Hematopoietic multipotent progenitor cell treated with erythropoietin and hydrocortisone succinate and interleukin-3 and kit ligand, for 15 days (in vitro differentiated cells): Measurements from ENCODE around the gene PRKCE.

Source experiments
- DNase-seq: peaks from one replicate; pipeline ENCODE4 v3.0.0-alpha.2; 2015; ENCODE audit warnings: low spot score

PRKCE gene

DNA sequence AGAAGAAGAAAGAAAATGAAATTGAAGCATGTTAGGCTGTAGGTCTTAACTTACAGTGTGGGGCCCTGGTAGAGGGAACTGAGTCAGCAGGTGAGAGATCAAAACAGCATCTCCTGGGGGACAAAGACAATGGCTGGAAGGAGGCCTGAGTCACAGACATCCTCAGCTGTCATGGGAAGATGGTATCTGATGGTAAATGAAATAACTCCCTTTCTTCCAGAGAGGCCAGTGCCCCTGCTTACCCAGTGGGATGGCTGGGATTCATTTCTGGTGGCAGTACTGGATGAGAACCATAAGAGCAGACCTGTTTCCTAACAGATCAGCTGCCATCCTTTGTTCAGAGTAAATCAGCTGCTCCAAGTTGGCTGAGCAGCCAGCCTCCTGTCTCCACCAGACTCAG is 394.4 kb downstream of the PRKCE start:
- no peak for DNase-seq

GRCh38 chr2:46047290-46047689 is 395.8 kb downstream of the PRKCE start:
- DNase-seq = no peak

DNA sequence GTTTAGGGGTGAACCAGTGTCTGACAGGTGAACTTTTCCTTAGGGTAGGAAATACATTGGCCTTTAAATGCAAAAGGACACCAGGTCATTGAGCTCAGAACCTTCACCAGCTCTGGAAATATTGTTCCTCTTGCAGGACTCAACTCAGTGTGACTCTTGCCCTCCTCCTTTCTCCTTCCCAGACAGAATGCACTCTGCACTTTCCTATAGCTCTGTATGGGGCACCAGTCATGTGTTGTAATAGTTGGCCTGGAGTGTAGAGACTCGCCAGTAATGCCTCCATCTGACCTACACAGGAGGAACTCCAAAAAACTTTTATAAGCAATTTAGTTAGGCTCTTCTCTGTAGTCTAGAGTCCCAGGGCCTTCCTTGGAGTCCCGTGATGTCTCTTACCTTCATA is 397.2 kb downstream of the PRKCE start:
- DNase-seq = no peak

GRCh38 chr2:46050027-46050426 is 398.6 kb downstream of the PRKCE start:
- no peak for DNase-seq

DNA sequence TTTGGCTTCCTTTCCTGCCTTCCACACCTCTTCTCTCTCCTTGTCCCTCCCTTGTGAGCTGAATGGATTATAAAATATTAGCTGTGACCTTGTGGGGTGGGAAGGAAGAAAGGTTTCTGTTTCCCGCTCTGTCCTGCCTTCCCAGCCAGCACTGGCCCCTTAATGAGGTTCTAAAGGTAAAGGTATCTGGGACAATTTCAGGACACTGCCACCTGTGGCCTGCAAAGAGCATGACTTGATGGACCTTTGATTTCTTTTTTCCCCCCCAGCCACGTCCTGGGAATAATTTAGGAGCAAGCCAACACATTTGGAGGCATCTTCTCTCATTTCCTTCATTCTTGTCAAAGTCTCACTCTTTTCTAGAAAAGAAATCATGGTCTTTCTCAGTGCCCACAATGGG is 399.0 kb downstream of the PRKCE start:
- DNase-seq = no peak

- DNase-seq = no peak
Observed at GRCh38 chr2:46051085-46051484, 399.6 kb downstream of the PRKCE start.

DNA sequence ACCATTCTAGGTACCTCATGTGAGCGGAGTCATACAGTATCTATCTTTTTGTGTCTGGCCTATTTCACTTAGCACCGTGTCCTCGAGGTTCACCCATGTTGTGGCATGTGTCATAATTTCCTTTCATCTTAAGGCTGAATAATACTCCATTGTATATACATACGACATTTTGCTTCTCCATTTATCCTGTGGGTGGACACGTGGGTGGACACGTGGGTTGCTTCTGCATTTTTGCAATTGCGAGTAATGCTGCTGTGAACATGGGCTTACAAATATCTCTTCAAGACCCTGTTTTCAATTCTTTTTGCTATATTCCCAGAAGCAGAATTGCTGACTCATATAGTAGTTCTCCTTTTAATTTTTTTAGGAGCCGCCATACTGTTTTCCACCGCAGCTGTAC is 402.1 kb downstream of the PRKCE start:
- DNase-seq = no peak

GRCh38 chr2:46056541-46056940 is 405.1 kb downstream of the PRKCE start:
- no peak for DNase-seq

DNA sequence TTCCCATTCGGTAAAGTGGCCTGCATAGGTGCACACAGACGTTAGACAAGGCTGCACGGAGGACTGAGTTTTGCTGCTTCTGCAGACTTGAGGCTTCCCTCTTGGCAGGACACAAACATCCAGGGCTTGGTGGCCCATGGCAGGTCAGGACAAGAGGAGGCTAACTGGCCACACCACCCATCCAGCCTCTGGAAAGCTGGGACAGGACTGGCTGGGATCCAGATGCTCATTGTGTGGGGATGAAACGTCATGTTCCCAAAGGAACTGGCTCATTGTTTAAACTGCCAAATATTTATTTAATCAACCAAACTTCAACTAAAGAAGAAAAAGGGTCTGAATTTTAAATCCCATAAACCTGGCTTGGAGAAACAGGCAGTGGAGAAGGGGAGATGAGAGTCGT is 406.7 kb downstream of the PRKCE start:
- no peak for DNase-seq

DNA sequence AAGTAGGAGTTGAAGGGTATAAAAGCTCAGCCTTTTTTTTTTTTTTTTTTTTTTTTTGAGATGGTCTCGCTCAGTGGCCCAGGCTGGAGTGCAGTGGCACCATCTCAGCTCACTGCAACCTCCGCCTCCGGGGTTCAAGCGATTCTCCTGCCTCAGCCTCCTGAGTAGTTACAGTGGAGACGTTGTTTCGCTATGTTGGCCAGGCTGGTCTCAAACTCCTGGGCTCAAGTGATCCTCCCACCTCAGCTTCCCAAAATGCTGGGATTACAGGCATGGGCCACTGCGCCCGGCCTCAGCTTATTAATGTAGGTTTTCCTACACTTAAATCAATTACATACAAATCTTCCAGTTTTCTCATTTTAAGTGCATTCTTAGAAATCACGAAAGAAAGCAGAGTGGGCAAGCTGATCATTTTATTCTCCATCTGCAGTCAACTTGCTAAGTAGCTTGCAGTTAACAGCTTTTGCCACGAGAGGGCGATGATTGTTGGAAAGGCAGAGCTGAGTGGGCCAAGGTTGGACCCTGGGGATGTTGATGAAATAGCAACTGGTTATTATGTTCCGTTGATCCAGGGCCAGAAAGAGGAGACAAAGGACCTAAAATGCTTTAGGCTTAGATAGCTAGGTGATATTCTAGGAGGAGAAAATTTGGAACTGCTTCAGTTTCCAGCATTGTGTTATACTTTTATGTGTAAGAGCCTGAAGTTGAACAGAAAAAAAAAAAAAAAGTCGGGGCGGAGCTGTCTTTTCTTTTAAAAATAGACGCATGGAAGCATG is 411.4 kb downstream of the PRKCE start:
- DNase-seq = peak; percentile 55

DNA sequence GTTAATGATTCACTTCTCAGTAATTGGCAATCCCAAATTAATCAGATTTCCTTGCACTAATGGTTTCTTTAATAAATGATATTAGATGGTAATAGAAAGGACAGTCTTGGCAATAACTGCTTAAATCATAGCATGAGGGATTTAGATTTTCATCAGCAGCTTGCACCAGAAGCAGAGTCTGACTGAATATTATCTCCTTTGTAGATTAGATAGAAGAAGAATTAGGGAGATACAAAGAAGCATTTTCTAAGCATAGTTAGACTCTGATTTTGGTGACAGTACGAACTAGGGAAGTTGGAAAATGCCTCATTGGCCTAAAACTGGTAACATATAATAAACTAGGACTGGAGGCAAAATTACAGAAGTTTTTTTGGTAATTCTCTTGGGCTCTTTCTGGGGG is 412.9 kb downstream of the PRKCE start:
- DNase-seq = no peak

- DNase-seq = no peak
Observed at GRCh38 chr2:46065152-46065551, 413.7 kb downstream of the PRKCE start.

DNA sequence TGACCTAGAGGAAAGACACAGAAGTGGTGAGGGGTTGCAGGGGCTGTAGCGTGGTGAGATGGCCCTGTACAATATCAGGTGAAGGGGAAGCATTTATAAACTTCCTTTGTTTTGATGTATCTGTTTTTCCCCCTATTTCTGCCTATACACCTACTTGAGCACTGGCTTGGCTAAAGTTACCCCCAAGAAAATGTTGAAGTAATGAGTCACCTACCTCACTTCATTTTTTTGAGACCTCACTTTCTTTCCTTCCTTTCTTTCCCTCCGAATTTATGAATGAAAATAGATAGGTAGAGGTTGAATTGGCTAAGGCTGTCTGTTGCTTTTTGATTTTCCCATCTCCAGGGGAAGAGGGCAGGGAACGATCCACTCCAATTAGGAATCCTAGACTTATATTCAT is 414.6 kb downstream of the PRKCE start:
- DNase-seq = no peak

GRCh38 chr2:46066601-46067000 is 415.1 kb downstream of the PRKCE start:
- no peak for DNase-seq

GRCh38 chr2:46067062-46067461 is 415.6 kb downstream of the PRKCE start:
- DNase-seq = no peak

- no peak for DNase-seq
Observed at GRCh38 chr2:46067501-46068305, 416.2 kb downstream of the PRKCE start.

DNA sequence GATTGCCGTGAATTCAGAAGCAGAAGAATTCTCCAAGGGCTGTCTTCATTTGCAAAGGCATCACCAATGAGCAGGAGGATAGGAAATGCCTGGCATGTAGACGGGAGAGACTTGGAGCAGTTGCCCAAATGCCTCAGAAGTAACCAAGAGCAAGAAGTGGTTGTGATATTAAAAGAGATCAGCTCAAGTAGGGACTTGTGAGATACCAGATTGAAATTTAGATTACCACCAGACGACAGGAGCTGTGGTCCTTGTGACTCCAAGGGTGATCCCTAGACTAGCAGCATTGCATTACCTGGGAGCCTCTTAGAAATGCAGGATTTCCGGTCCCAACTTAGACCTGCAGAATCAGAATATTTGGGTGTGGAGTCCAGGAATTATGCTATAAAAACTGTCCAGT is 417.2 kb downstream of the PRKCE start:
- DNase-seq = no peak

GRCh38 chr2:46071074-46071473 is 419.6 kb downstream of the PRKCE start:
- no peak for DNase-seq

- no peak for DNase-seq
Observed at GRCh38 chr2:46072101-46072820, 420.8 kb downstream of the PRKCE start.

GRCh38 chr2:46073540-46074046 is 422.1 kb downstream of the PRKCE start:
- DNase-seq = no peak

DNA sequence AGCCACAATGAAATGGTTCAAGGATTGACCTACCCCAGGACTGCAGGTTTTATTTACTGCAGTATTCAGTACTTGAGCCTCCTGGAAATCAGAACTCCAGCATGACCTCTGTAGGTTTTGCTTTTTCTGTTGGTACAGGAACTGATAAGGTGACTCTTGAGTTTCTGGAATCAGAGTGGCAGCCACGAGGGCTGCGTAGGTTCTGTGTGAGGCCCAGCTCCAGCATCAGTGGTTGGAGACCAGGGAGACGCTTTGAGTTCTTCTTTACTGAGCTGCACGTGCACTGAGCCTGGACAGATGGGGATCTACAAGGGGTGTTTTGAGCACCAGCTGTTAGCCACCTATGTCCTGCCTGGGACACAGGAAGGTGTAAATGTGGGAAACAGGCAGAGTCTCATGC is 423.0 kb downstream of the PRKCE start:
- no peak for DNase-seq

GRCh38 chr2:46075848-46076247 is 424.4 kb downstream of the PRKCE start:
- DNase-seq = no peak

DNA sequence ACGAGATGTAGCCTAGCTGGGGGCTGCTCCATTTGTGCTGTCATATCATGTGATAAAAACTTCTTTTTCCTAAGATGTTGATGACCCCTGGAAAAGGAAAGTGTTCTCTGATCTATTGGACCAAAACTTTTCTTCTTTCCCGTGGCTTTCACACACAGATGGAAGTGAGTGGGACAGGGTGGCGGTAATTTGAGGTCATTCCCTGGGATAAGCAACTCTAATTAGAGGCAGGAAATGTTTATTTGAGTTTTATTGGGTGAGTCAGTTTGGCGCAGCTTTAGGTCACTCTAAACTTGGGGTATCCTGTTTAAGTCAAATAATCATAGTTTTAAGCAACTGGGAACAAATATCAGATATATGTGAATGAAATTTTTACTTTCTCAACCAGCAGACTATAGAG is 424.8 kb downstream of the PRKCE start:
- no peak for DNase-seq
